HUES64 (cell line): Measurements from ENCODE around the gene MIS18A.
"Not testable (repeated sequence)": the region's sequence is repeated elsewhere in the genome, so short reads cannot be mapped to it uniquely, and the experiment has no call there.

ENCODE experiments used
- H3K27ac ChIP-seq: 2 replicates; pipeline ENCODE4 v1.7.0; 2013; ENCODE audit warnings: low read depth, low read length, inconsistent platforms
- H3K27me3 ChIP-seq: 2 replicates; pipeline ENCODE4 v1.6.1; 2013; ENCODE audit warnings: mild to moderate bottlenecking, low read length; ENCODE audit not compliant: insufficient read depth
- H3K36me3 ChIP-seq: 2 replicates; pipeline ENCODE4 v1.6.1; 2013; ENCODE audit warnings: mild to moderate bottlenecking, low read length; ENCODE audit not compliant: insufficient read depth
- H3K4me1 ChIP-seq: 2 replicates; pipeline ENCODE4 v1.6.1; 2013; ENCODE audit warnings: mild to moderate bottlenecking, low read length, moderate library complexity; ENCODE audit not compliant: insufficient read depth
- H3K4me3 ChIP-seq: 2 replicates; pipeline ENCODE4 v1.5.1; 2013; ENCODE audit warnings: mild to moderate bottlenecking, low read length, moderate library complexity
- H3K9ac ChIP-seq: 2 replicates; pipeline ENCODE4 v1.6.1; 2013; ENCODE audit warnings: mild to moderate bottlenecking, low read depth, low read length
- H3K9me3 ChIP-seq: 2 replicates; pipeline ENCODE4 v1.6.1; 2013; ENCODE audit warnings: low read depth, low read length; ENCODE audit not compliant: insufficient read depth
- WGBS: fragments of 150-250, 120-280 bp; methylation state at CpG from one replicate; pipeline ENCODE4 v1.1.7; 2013; ENCODE audit warnings: missing lambda C conversion rate; 5-methylcytosine and 5-hydroxymethylcytosine counted together

The MIS18A gene

GRCh38 chr21:32315511-32316281 is 36.8 kb upstream of the MIS18A start:
- Histone ChIP-seq H3K4me1 (no peaks in the 10 kb centered on the region), H3K36me3 (peaks cover 86% of the 10 kb centered on the region), H3K9me3 (no peaks in the 10 kb centered on the region), H3K27me3 (no peaks in the 10 kb centered on the region), H3K4me3 (no peak overlapping the region), H3K27ac (no peak overlapping the region), H3K9ac (no peak overlapping the region)
- WGBS: 95% methylated on average over 14 of the region's 14 CpGs

GRCh38 chr21:32314806-32315205 is 36.0 kb upstream of the MIS18A start:
- peaks cover 77% of the 10 kb centered on the region for H3K36me3 ChIP-seq
- no peaks in the 10 kb centered on the region for H3K4me1 ChIP-seq
- no peaks in the 10 kb centered on the region for H3K27me3 ChIP-seq
- H3K27ac ChIP-seq: no peak overlapping the region
- H3K9ac ChIP-seq: no peak overlapping the region
- 97% methylated on average over 16 of the region's 16 CpGs for WGBS
- H3K9me3 ChIP-seq: no peaks in the 10 kb centered on the region
- H3K4me3 ChIP-seq: no peak overlapping the region

DNA sequence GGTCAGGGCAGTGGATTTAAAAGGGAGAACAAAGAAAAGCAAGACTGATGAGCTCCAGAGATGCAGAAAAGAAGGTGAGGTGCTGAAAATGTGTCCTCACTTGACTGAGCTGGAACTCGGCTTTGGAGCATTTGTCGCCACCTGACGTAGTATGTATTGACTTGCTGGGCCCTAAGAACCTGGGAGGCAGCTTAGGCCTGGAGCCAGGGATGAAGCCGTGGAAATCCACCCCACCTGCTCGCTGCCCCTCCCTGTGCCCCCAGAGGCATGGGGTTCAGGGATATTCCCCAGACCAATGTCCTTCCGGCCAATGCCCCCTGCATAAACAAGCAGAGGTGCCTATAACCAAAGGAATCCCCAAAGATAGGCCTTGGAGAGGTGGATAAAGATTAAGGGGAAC is 34.1 kb upstream of the MIS18A start:
- Histone ChIP-seq H3K9ac (no peak overlapping the region), H3K9me3 (no peaks in the 10 kb centered on the region), H3K27me3 (no peaks in the 10 kb centered on the region), H3K4me3 (no peak overlapping the region), H3K4me1 (no peaks in the 10 kb centered on the region), H3K27ac (no peak overlapping the region), H3K36me3 (peaks cover 63% of the 10 kb centered on the region)
- 93% methylated on average over 6 of the region's 6 CpGs for WGBS

- no peak overlapping the region for H3K9ac ChIP-seq
- no peaks in the 10 kb centered on the region for H3K9me3 ChIP-seq
- H3K36me3 ChIP-seq: peaks cover 57% of the 10 kb centered on the region
- 96% methylated on average over 5 of the region's 5 CpGs for WGBS
- H3K27ac ChIP-seq: no peak overlapping the region
- H3K27me3 ChIP-seq: no peaks in the 10 kb centered on the region
- no peaks in the 10 kb centered on the region for H3K4me1 ChIP-seq
- no peak overlapping the region for H3K4me3 ChIP-seq
These were observed 33.5 kb upstream of the MIS18A start for GRCh38 chr21:32312326-32312725.

DNA sequence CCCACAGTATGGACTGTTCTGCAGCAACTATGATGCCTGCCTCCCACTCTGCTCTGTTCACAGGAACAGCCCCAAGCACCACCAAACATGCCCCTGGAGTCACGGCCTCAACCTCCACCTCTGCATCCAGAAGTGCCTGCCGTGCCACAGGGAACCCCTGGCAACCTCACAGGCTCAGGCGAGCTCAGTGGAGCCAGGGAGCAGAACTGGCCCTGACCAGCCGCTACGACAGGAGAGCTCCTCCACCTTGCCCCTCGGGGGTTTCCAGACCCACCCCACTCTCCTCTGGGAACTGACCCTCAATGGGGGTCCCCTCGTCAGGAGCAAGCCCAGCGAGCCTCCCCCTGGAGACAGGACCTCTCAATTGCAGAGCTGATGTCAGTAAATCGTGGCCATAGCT is 32.8 kb upstream of the MIS18A start:
- H3K36me3 ChIP-seq: peaks cover 50% of the 10 kb centered on the region
- H3K27me3 ChIP-seq: no peaks in the 10 kb centered on the region
- H3K9me3 ChIP-seq: no peaks in the 10 kb centered on the region
- H3K27ac ChIP-seq: no peak overlapping the region
- no peaks in the 10 kb centered on the region for H3K4me1 ChIP-seq
- H3K9ac ChIP-seq: no peak overlapping the region
- no peak overlapping the region for H3K4me3 ChIP-seq
- 96% methylated on average over 9 of the region's 9 CpGs for WGBS

DNA sequence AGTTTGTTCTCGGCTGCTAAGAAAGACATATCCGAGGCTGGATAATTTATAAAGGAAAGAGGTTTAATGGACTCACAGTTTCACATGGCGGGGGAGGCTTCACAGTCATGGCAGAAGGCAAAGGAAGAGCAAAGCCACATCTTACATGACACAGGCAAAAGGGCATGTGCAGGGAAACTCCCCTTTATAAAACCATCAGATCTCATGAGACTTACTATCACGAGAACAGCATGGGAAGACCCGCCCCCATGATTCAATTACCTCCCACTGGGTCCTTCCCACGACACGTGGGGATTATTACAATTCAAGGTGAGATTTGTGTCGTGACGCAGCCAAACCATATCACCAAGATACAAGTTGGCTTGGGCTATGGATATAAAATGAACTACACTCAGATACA is 32.1 kb upstream of the MIS18A start:
- not testable (repeated sequence) for H3K27ac ChIP-seq, H3K4me1 ChIP-seq, H3K4me3 ChIP-seq, H3K9me3 ChIP-seq, H3K9ac ChIP-seq, H3K27me3 ChIP-seq
- H3K36me3 ChIP-seq: peaks cover 43% of the 10 kb centered on the region
- 91% methylated on average over 9 of the region's 9 CpGs for WGBS

DNA sequence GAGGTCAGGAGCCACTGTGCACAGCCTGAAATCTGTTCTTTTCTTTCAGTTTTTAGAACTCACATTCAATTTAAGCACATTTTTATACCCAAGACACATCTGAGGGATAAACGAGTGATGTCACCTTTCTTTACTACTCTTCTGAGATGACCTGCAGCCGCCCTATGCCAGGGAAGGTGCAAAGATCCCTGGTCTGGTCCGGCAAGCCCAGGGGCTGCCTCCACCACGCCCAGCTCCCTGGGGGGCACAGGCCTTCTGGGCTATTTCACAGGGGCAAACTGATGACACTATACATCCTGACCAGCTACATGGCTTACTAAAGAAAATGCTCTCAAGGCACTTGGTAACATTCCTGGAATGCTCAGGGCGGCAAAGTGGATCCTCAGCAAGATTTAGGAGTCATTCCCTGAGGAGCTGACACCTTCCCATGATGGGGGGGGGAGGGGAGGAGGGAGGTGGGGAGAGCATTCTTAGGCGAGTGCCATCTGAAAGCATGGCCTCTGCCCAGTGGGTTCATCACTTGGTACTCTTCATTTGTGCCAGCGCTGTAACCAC is 31.1 kb upstream of the MIS18A start:
- 92% methylated on average over 7 of the region's 7 CpGs for WGBS
- Histone ChIP-seq H3K27me3 (no peaks in the 10 kb centered on the region), H3K36me3 (peaks cover 34% of the 10 kb centered on the region), H3K4me1 (peaks cover 5% of the 10 kb centered on the region; the same call in 1 of the 2 replicates), H3K27ac (no peak overlapping the region), H3K4me3 (no peak overlapping the region), H3K9me3 (no peaks in the 10 kb centered on the region), H3K9ac (no peak overlapping the region)

- no peak overlapping the region for H3K9ac ChIP-seq
- H3K36me3 ChIP-seq: peaks cover 24% of the 10 kb centered on the region
- peaks cover 5% of the 10 kb centered on the region; the same call in 1 of the 2 replicates for H3K4me1 ChIP-seq
- H3K9me3 ChIP-seq: no peaks in the 10 kb centered on the region
- WGBS: 87% methylated on average over 10 of the region's 10 CpGs
- no peak overlapping the region for H3K27ac ChIP-seq
- no peaks in the 10 kb centered on the region for H3K27me3 ChIP-seq
- no peak overlapping the region for H3K4me3 ChIP-seq
These were observed 29.8 kb upstream of the MIS18A start for GRCh38 chr21:32308696-32309095.

DNA sequence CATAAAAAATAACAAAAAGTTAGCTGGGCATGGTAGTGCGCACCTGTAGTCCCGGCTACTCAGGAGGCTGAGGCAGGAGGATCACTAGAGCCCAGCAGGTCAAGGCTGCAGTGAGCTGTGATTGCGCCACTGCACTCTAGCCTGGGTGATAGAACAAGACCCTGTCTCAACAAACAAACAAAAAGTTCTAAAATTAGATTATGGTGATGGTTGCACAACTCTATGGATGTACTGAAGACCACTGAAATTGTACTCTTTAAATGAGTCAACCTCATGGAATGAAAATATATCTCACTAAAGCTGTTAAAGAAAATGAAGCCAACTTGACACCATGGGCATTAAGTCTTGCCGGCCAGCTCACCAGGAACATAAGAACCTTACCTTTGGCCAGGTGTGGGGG is 28.9 kb upstream of the MIS18A start:
- no peak overlapping the region for H3K27ac ChIP-seq
- H3K4me1 ChIP-seq: peaks cover 5% of the 10 kb centered on the region; the same call in 1 of the 2 replicates
- no peak overlapping the region for H3K4me3 ChIP-seq
- WGBS: 95% methylated on average over 4 of the region's 4 CpGs
- H3K36me3 ChIP-seq: peaks cover 14% of the 10 kb centered on the region
- no peak overlapping the region for H3K9ac ChIP-seq
- H3K27me3 ChIP-seq: no peaks in the 10 kb centered on the region
- H3K9me3 ChIP-seq: no peaks in the 10 kb centered on the region

DNA sequence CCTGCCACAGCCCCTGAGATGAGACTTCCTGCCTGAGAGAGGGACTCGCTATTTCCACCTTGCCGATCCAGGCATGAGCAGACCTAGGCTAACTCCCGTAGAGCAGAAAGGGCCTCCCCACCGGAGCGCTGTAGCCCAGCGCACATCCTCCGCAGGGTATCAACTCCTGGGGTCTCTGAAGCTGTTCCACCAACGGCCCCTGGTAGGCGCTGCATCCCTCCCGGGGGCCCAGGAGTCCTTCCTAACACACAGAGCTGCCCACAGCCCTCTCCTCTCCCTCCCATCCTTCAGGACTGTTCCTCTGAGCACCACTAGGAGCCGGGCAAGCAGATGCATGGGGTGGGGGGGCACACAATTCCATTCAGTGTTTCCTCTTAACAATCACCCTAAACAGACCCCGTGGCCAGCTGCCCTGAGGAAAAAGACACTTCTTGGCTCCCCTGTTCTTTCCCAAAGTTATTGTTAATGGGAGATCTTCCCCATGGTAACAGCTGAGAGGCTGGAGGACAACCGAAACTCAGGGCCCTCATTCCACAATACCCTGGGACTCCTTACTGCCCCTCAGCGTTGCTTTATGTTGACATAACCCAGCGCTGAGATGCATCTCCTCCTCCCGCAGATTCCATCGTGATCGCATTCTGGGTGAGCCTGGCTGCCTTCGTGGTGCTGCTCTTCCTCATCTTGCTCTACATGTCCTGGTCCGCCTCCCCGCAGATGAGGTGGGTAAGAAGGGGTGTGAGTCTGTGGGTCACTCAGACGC is 27.4 kb upstream of the MIS18A start:
- WGBS: 70% methylated on average over 22 of the region's 22 CpGs
- Histone ChIP-seq H3K4me1 (peaks cover 5% of the 10 kb centered on the region; the same call in 1 of the 2 replicates), H3K4me3 (no peak overlapping the region), H3K9me3 (no peaks in the 10 kb centered on the region), H3K36me3 (0 out of 2 replicates have a peak, but pooled peaks cover 10% of the 10 kb centered on the region), H3K27ac (no peak overlapping the region), H3K27me3 (no peaks in the 10 kb centered on the region), H3K9ac (no peak overlapping the region)

- WGBS: 94% methylated on average over 7 of the region's 7 CpGs
- Histone ChIP-seq H3K4me1 (peaks cover 5% of the 10 kb centered on the region; the same call in 1 of the 2 replicates), H3K4me3 (no peak overlapping the region), H3K9ac (no peak overlapping the region), H3K27ac (no peak overlapping the region), H3K36me3 (peaks cover 18% of the 10 kb centered on the region; the same call in 1 of the 2 replicates), H3K9me3 (no peaks in the 10 kb centered on the region), H3K27me3 (no peaks in the 10 kb centered on the region)
These were observed 26.1 kb upstream of the MIS18A start for GRCh38 chr21:32304998-32305397.
